Cardiac fibroblast (primary cell): ENCODE results near the gene HOXD3.

Experiments
- DNase-seq, 2 donors: peaks; one replicate each; pipeline versions ENCODE4 v3.0.0 to v3.0.0-alpha.2; 2010; ENCODE audit warnings: low read depth in 2 of 2
- H3K4me3 ChIP-seq, 2 donors: replicated peaks in 1 of 2; 1 replicate in 1 of 2; 2 replicates in 1 of 2; pipeline ENCODE4 v1.5.1; 2011; ENCODE audit warnings: low read depth in 2 of 2, low read length in 2 of 2, mild to moderate bottlenecking in 2 of 2, moderate library complexity in 1 of 2
- CTCF ChIP-seq: IDR thresholded peaks from one replicate; pipeline ENCODE4 v1.5.1; 2011; ENCODE audit warnings: low read depth, mild to moderate bottlenecking, low read length, inconsistent platforms

Gene HOXD3

GRCh38 chr2:176166272-176166671, 9.2 kb downstream of the HOXD3 start:
- no peak for DNase-seq
- no peak overlapping the region for H3K4me3 ChIP-seq
- no peak for TF ChIP-seq CTCF

GRCh38 chr2:176167398-176167797, 10.3 kb downstream of the HOXD3 start:
- no peak overlapping the region for H3K4me3 ChIP-seq
- no peak for DNase-seq
- TF ChIP-seq CTCF = no peak

- no peak overlapping the region for H3K4me3 ChIP-seq
- no peak for TF ChIP-seq CTCF
- DNase-seq = no peak
Measured at GRCh38 chr2:176169181-176169580, 12.1 kb downstream of the HOXD3 start.

GRCh38 chr2:176169711-176170110, 12.6 kb downstream of the HOXD3 start:
- DNase-seq = no peak
- no peak overlapping the region for H3K4me3 ChIP-seq
- no peak for TF ChIP-seq CTCF

GRCh38 chr2:176170602-176171305, 13.6 kb downstream of the HOXD3 start:
- no peak for DNase-seq
- TF ChIP-seq CTCF = no peak
- no peak overlapping the region for H3K4me3 ChIP-seq

GRCh38 chr2:176171351-176172006, 14.4 kb downstream of the HOXD3 start:
- no peak for DNase-seq
- TF ChIP-seq CTCF = no peak
- H3K4me3 ChIP-seq = no peak overlapping the region
